Measurements from ENCODE around the gene KRT6B.

GRCh38 chr12:52432559-52433207 is 19.3 kb downstream of the KRT6B start:
- no peak for TF ChIP-seq CTCF (conservative IDR thresholded peaks at IDR 0.05; ENCODE audit: low read depth in 2 of 2)
- no peak for TF ChIP-seq EZH2 (IDR thresholded peaks at IDR 0.05; ENCODE audit: low read depth, unreplicated experiment)
